Measurements from ENCODE around the gene MACO1. TPM values are rescaled to one million over a fixed set of nuclear protein-coding genes. Genes with fewer than 3 reads are reported as not detected.

MACO1 gene
- total and polyA plus RNA-seq, 2 of the 13 experiments (the other 11 are each of a cell fraction or from before 2014, with no cell fraction given), result 9.7 to 17.0 TPM

DNA sequence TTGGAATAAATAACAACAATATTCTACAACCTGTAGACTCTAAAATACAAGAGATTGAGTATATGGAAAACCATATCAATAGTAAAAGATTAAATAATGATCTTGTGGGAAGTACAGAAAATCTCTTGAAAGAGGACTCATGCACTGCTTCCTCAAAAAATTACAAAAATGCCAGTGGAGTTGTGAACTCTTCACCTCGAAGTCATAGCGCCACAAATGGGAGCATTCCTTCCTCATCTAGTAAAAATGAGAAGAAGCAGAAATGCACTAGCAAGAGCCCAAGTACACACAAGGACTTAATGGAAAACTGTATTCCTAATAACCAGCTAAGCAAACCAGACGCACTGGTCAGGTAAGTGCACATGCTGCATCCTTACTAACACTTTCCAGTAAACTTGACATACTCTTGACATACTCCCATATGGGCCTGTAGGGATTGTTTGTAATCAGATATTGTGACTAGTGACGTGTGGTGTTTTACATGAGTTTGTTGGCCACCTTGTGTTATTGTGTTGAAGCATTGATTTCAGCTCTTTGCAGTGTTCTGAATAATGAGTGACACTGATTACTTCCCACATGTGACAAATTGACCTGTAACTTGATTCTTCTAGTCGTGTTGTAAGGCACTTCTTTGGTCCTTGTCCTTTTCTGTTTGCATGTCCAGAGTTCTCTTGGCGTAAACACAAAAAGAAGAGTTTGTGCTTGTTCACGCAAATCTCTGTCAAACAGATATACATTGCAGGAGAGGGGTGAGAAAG is 28.0 kb downstream of the MACO1 start (continued):
- TF ChIP-seq TCF7 (IDR thresholded peaks at IDR 0.05; ENCODE audit: low read depth) (no peak), ZNF329 (CRISPR knock-in tag; IDR thresholded peaks at IDR 0.05; ENCODE audit: low read depth) (no peak), ZZZ3 (CRISPR knock-in tag; IDR thresholded peaks at IDR 0.05; ENCODE audit: borderline replicate concordance) (no peak), KDM5B (CRISPR knock-in tag; IDR thresholded peaks at IDR 0.05; ENCODE audit: borderline replicate concordance) (no peak), ZNF501 (CRISPR knock-in tag; IDR thresholded peaks at IDR 0.05) (no peak), ZNF670 (CRISPR knock-in tag; IDR thresholded peaks at IDR 0.05; ENCODE audit: borderline replicate concordance) (no peak), ZNF136 (CRISPR knock-in tag; IDR thresholded peaks at IDR 0.05; ENCODE audit: low read depth) (no peak), PBX3 (CRISPR knock-in tag; IDR thresholded peaks at IDR 0.05; ENCODE audit: borderline replicate concordance) (no peak), MZF1 (CRISPR knock-in tag; IDR thresholded peaks at IDR 0.05; ENCODE audit: borderline replicate concordance) (no peak), KLF9 (CRISPR knock-in tag; IDR thresholded peaks at IDR 0.05; ENCODE audit: low read depth) (no peak), RFX1 (IDR thresholded peaks at IDR 0.05) (no peak), LCORL (IDR thresholded peaks at IDR 0.05) (no peak), LCORL (CRISPR knock-in tag; IDR thresholded peaks at IDR 0.05) (peak; percentile 44), ZNF883 (CRISPR knock-in tag; IDR thresholded peaks at IDR 0.05; ENCODE audit: not compliant biosample characterization) (no peak), DDIT3 (CRISPR knock-in tag; IDR thresholded peaks at IDR 0.05) (no peak), MEF2D (CRISPR knock-in tag; IDR thresholded peaks at IDR 0.05) (no peak), ZNF235 (CRISPR knock-in tag; IDR thresholded peaks at IDR 0.05; ENCODE audit: borderline replicate concordance) (no peak), RARA (CRISPR knock-in tag; IDR thresholded peaks at IDR 0.05) (peak; percentile 35; the same call in 1 of the 2 replicates), DRAP1 (CRISPR knock-in tag; IDR thresholded peaks at IDR 0.05) (no peak), FOXO4 (CRISPR knock-in tag; conservative IDR thresholded peaks at IDR 0.05) (no peak), AGO2 (optimal IDR thresholded peaks at IDR 0.05; ENCODE audit: low read depth, low read length) (no peak), PAX8 (CRISPR knock-in tag; IDR thresholded peaks at IDR 0.05; ENCODE audit: borderline replicate concordance) (no peak), NR3C1 (CRISPR knock-in tag; IDR thresholded peaks at IDR 0.05) (no peak), HDAC1 (CRISPR knock-in tag; IDR thresholded peaks at IDR 0.05) (peak; percentile 23; the same call in 1 of the 2 replicates), GLMP (CRISPR knock-in tag; IDR thresholded peaks at IDR 0.05; ENCODE audit: borderline replicate concordance) (no peak)
- TF ChIP-seq, protein P1, sequence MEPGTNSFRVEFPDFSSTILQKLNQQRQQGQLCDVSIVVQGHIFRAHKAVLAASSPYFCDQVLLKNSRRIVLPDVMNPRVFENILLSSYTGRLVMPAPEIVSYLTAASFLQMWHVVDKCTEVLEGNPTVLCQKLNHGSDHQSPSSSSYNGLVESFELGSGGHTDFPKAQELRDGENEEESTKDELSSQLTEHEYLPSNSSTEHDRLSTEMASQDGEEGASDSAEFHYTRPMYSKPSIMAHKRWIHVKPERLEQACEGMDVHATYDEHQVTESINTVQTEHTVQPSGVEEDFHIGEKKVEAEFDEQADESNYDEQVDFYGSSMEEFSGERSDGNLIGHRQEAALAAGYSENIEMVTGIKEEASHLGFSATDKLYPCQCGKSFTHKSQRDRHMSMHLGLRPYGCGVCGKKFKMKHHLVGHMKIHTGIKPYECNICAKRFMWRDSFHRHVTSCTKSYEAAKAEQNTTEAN (CRISPR knock-in tag; conservative IDR thresholded peaks at IDR 0.05), result no peak

Measured in HepG2 (cell line).